ENCODE measurements around the gene ZNF48.

The ZNF48 gene

DNA sequence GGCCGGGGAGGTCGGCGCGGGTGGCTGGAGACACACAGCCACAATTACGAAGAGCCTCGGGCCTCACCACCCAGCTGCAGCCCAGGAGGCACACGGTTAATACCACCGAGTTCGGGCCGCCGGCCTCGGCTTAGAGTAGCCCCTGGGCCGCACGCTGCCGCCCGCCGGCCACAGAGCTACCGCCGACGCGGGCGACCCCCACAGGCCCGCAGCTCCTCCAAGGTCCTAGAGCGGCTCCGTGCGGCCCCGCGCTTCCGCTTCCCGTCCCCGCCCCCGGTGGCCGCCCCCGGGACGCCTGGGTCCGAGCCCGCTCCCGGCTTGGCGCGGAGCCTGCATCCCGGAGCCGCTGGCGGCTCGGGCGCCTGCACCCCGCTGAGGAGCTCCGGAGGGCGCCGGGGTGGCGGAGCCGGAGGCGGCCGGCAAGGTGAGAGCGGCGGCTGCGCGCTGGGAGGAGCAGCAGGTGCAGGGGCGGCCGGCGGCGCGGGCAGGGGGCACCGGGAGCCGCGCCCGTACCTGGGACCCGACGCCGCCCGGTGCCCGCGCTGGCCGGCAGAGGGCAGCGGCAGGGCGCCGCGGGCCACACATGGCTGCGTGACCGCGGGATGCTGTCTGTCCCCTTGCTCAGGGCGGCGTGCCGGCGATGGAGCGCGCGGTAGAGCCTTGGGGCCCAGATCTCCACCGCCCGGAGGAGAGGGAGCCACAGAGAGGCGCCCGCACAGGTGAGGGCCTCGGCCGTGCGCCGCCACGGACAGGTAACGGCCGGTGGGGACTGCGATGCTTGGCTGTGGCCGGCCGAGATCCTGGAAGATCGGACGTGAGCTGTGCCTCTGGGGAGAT lies at the start of gene ZNF48:
ZNF48 (plus strand) TSS at position 266 of the 837 bp plus-strand sequence; CDS start at position 641, 375 bp downstream.
- peak; percentile 75 for ATAC-seq
- H3K27ac Mint-ChIP-seq: peak within 1 kb of the TSS; percentile 51 to 86
- H3K9me3 Mint-ChIP-seq: no peaks in the 10 kb centered on the region
- peak; percentile 66 to 68 for DNase-seq
- H3K27me3 Mint-ChIP-seq: no peaks in the 10 kb centered on the region
- H3K4me3 Mint-ChIP-seq: peak within 1 kb of the TSS; percentile 85 to 91
- peaks cover 54% of the 10 kb centered on the region for H3K4me1 Mint-ChIP-seq

DNA sequence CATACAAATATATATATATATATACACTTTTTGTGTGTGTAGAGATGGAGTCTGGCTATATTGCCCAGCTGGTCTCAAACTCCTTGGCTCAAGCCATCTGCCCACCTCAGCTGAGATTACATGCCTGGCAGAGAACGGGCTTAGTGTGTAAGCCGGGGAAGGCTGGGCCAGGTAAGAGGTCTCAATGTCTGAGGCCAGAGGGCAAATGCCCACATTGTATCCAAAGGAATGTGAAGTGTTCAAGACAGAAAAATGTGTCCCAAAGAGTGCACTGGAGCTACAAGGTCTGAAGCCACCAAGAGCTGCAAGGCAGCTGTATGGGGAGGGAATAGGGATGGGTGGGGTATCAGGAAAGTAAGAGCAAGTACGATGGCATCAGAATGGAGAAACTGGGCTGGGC lies 48.9 kb upstream of the ZNF48 start:
- no peaks in the 10 kb centered on the region for H3K27me3 Mint-ChIP-seq
- H3K4me1 Mint-ChIP-seq: peaks cover 24% of the 10 kb centered on the region
- ATAC-seq (no peak), DNase-seq (no peak)
- H3K27ac Mint-ChIP-seq: no peak overlapping the region
- no peaks in the 10 kb centered on the region for H3K9me3 Mint-ChIP-seq
- no peak overlapping the region for H3K4me3 Mint-ChIP-seq

DNA sequence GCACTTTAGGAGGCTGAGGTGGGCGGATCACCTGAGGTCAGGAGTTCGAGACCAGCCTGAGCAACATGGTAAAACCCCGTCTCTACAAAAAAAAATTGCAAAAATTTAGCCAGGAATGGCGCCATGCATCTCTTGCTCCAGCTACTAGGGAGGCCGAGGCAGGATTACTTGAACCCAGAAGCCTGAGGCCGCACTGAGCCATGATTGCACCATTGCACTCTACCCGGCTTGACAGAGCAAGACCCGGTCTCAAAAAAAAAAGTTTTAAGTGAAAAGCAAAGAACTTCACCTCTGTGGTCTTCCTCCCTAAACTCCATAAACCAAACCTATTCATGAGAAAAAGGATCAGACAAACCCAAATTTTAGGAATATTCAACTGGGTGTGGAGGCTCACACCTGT lies 47.1 kb upstream of the ZNF48 start:
- no peaks in the 10 kb centered on the region for H3K27me3 Mint-ChIP-seq
- DNase-seq: no peak
- H3K4me3 Mint-ChIP-seq: no peak overlapping the region
- ATAC-seq: no peak
- no peaks in the 10 kb centered on the region for H3K9me3 Mint-ChIP-seq
- H3K4me1 Mint-ChIP-seq: peaks cover 42% of the 10 kb centered on the region
- H3K27ac Mint-ChIP-seq: no peak overlapping the region

DNA sequence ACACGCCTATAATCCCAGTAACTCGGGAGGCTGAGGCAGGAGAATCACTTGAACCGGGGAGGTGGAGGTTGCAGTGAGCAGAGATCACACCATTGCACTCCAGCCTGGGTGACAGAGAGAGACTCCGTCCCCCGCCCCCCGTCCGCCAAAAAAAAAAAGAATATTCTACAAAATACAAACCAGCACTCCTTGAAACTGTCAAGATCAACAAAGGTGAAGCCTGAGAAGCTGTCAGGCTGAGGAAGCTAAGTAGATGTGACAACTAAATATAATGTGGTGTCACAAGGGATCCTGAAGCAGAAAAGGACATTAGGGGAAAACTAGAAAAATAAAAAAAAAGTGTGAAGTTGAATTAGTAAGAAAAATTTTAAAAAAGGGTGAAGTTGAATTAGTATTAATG lies 46.3 kb upstream of the ZNF48 start:
- ATAC-seq (no peak), DNase-seq (no peak)
- Mint-ChIP-seq H3K4me3 (no peak overlapping the region), H3K27me3 (no peaks in the 10 kb centered on the region), H3K4me1 (peaks cover 51% of the 10 kb centered on the region), H3K27ac (peak overlapping the region; percentile 33 to 60), H3K9me3 (no peaks in the 10 kb centered on the region)

DNA sequence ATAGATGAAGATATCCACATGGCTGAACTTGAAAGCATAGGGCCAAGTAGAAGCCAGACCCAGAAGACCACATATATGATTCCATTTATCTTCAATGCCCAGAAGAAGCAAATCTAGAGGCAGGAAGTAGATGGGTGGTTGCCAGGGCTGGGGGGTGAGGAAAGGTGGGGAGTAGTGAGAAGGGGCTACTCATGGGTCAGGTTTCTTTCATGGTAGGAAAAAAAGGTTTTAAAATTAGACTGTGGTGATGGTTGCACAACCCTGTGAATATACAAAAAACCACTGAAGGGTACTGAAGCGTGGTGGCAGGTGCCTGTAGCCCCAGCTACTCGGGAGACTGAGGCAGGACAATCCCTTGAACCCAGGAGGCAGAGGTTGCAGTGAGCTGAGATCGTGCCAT lies 45.5 kb upstream of the ZNF48 start:
- no peaks in the 10 kb centered on the region for H3K9me3 Mint-ChIP-seq
- DNase-seq (no peak), ATAC-seq (no peak)
- no peaks in the 10 kb centered on the region for H3K27me3 Mint-ChIP-seq
- peak overlapping the region; percentile 56 to 60 for H3K27ac Mint-ChIP-seq
- peak overlapping the region; percentile 16 to 42 for H3K4me3 Mint-ChIP-seq
- H3K4me1 Mint-ChIP-seq: peaks cover 58% of the 10 kb centered on the region

DNA sequence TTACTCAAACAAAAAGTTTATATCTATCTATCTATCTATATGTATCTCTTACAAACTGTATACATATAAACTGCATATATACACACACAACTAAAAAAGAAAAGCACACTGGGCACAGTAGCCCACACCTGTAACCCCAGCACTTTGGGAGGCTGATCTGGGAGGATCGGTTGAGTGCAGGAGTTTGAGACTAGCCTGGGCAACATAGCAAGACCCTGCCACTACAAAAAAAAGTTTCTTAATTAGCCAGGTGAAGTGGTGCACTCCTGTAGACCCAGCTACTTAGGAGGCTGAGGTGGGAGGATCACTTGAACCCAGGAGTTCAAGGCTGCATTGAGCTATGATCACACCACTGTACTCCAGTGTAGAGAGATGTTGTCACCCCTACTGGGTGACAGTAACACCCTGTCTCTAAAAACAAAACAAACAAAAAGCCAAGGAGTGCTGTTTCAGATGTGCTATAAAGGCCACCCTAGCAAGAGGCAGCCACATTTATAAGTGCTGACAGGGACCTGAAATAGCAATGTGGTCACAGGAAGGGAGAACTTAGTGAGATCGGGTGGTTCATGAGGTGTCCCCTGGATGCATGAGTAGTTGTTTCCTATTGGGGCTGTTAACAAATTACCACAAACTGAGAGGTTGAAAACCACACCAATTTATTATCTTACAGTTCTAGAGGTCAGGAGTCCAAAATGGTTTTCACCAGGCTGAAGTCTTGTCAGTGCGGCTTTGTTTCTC lies 44.9 kb upstream of the ZNF48 start:
- DNase-seq: peak; percentile 39 to 77
- ATAC-seq: peak; percentile 88
- peak overlapping the region; percentile 90 to 95 for H3K27ac Mint-ChIP-seq
- no peaks in the 10 kb centered on the region for H3K9me3 Mint-ChIP-seq
- H3K27me3 Mint-ChIP-seq: no peaks in the 10 kb centered on the region
- peaks cover 61% of the 10 kb centered on the region for H3K4me1 Mint-ChIP-seq
- peak overlapping the region; percentile 10 to 25 for H3K4me3 Mint-ChIP-seq

DNA sequence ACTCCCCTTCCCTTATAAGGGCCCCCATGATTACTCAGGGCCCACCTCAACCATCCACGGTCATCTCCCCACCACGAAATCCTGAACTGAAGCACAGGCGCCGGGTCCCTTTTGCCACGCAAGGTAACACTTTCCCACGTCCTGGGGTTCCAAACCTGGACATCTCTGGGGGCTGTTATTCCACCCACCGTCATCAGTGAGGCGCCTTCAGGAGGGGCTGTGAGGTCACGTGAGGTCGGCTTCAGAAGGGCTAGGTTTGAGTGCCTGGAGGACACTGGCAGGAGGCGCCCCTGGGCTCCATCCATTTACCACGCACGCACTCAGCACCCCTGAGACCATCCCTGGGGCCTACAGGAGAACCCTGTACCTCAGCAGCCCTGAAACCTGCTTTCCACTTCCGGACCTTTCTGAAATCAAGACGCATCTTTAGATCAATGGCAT lies 44.2 kb upstream of the ZNF48 start:
- DNase-seq (no peak), ATAC-seq (no peak)
- H3K4me3 Mint-ChIP-seq: peak overlapping the region; percentile 10 to 25
- no peaks in the 10 kb centered on the region for H3K9me3 Mint-ChIP-seq
- peaks cover 68% of the 10 kb centered on the region for H3K4me1 Mint-ChIP-seq
- H3K27ac Mint-ChIP-seq: peak overlapping the region; percentile 79 to 90
- H3K27me3 Mint-ChIP-seq: no peaks in the 10 kb centered on the region

DNA sequence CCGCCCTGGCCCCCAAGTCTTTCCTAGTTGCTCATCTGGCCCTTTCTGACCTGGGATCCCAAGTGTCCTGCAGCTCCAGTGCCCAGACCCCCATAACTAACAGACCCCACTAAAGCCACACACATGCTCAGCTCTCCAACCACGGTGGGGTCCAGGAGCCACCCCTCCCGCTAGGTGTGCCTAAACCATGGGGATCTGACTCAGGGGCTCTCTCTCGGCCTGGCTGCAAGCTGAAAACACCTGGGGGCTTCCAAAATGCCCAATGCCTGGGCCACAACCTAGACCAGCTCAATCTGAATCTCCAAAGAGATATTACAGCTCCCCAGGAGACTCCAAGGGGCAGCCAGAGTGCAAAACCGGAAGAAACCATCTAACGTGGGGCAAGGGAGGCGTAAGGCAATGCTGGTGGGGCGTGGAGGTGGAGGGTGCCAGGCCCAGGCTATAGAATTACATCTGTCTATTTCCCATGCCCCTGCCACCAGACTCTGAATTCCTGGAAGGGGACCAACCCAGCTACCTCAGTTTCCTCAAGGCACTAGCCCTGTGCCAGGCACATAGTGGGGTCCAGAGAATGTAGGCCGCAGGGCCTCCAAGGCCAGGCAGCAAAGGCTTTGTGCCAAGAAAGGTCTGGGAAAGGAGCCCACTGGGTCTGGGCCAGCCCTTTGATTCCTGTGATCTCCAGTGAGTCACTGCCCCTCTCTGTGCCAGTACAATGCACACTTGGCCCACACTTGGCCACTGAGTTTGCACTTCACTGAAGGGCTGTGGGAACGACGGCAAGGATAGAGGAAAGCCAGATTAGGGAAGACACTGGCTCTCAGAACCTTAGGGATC lies 43.4 kb upstream of the ZNF48 start:
- peak overlapping the region in 1 of 2 donors; percentile 47 for H3K27ac Mint-ChIP-seq
- DNase-seq (no peak), ATAC-seq (no peak)
- peaks cover 76% of the 10 kb centered on the region for H3K4me1 Mint-ChIP-seq
- H3K9me3 Mint-ChIP-seq: no peaks in the 10 kb centered on the region
- no peaks in the 10 kb centered on the region for H3K27me3 Mint-ChIP-seq
- peak overlapping the region in 1 of 2 donors; percentile 12 for H3K4me3 Mint-ChIP-seq

DNA sequence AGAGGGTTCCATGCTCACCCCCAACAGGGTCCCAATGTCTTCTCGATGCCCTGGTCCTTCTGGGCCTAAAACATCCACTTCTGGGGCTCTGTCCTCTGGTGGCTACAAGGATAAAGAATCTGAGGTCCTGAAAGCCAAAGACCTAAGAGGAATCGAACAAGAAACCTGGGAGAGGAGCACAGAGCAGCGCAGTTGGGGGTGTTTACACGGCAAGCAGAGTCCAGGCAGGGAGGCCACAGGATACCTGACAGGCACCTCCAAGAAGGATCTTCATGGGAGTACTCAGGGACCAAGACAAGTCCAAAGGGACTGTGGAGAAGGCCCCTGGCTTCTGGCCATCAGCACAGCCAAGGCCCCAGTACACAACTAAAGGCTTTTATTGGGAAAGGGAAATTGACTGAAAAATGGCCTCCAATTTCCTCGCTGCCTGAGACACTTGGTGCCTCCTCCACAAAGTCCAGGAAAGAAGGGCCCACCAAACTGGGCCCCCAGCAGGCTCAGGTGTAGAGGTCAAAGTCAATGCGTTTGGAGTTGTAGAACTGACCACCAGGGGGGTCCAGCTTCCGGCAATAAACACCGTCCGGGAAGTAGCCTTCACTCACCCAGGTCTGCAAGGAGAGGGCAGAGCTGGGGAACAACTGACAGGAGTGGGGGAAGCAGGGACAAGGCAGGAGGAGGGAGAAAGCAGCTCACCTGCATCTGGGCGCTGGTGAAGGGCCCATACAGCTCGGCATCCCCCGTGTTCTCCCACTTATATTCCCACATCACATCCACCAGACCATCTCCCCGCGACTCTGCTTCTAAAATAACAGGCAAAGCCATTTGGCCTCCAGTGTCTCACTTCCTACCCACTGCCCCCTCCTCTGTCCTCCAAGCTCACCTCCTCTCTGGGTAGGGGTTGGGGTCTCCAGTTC lies 42.5 kb upstream of the ZNF48 start:
- Mint-ChIP-seq H3K4me1 (peaks cover 82% of the 10 kb centered on the region), H3K27ac (no peak overlapping the region), H3K4me3 (no peak overlapping the region), H3K27me3 (no peaks in the 10 kb centered on the region), H3K9me3 (no peaks in the 10 kb centered on the region)
- no peak for ATAC-seq
- no peak for DNase-seq

DNA sequence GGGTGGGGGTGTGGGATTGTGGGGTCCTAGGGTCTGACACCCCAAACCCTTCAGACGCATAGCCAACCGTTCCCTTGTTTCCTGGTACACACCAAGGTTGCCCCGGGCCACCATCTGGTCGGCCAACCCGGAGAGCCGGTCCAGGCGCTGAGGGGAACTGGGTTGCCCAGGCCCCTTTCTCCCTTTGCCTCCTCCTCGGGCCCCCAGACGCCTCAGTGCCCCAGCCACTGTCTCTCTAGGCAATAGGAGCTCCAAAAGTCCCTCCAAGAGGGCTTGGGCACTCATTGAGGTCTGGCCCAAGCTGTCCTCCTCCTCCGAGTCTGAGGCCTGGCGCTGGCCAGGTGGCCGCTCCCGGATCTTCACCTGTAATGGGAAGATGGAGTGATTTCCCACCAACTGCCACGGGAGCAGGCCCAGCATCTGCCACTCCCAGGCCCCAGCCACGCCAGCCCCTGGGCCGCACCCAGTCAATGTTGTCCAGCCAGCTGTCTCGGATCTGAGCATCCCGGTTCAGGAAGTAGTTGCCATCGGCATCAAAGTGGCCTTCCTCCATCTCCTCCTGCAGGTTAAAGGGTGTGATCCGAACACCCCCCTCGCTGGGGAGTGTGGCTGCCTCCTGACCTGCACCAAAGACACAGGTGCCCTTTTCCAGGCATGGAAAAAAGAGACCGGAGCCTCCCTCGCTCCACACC lies 41.6 kb upstream of the ZNF48 start:
- no peak for DNase-seq
- no peak for ATAC-seq
- H3K27me3 Mint-ChIP-seq: no peaks in the 10 kb centered on the region
- peak overlapping the region; percentile 89 to 94 for H3K4me3 Mint-ChIP-seq
- H3K9me3 Mint-ChIP-seq: no peaks in the 10 kb centered on the region
- peak overlapping the region in 1 of 2 donors; percentile 86 for H3K27ac Mint-ChIP-seq
- peaks cover 82% of the 10 kb centered on the region for H3K4me1 Mint-ChIP-seq

DNA sequence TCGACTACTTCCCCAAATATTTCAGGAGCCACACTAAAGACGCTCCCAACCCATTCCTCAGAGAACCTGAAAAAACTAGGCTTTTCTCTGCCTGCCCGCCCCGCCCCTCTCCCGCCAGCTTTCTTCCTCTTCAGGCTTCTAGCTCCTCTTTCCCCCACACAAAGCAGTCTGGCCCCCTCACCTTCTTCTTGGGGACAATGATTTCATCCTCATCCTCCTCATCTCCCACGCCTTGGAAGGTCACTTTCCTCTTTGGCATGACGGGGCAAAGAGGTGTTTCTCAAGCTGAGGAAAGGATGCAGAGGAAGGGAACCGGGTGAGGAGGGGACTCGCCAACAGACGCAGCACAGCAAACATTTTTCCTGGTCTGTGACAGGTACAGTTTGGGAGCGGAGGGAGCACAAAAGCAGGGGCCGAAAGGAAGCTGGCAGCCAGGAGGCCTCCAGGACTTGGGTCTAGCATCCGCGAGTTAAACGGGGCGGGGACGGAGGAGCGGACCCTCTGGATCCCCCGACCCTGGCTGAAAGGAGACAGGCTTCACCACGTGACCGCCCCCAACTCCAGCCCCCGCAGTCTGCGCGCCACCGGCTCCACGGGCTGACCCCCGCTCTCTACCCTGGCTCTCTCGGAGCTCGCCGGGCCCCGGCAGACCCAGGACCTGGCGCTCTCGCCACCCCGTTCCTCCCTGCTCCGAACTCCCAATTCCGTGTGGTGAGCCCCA lies 40.6 kb upstream of the ZNF48 start:
- peak; percentile 41 for ATAC-seq

DNA sequence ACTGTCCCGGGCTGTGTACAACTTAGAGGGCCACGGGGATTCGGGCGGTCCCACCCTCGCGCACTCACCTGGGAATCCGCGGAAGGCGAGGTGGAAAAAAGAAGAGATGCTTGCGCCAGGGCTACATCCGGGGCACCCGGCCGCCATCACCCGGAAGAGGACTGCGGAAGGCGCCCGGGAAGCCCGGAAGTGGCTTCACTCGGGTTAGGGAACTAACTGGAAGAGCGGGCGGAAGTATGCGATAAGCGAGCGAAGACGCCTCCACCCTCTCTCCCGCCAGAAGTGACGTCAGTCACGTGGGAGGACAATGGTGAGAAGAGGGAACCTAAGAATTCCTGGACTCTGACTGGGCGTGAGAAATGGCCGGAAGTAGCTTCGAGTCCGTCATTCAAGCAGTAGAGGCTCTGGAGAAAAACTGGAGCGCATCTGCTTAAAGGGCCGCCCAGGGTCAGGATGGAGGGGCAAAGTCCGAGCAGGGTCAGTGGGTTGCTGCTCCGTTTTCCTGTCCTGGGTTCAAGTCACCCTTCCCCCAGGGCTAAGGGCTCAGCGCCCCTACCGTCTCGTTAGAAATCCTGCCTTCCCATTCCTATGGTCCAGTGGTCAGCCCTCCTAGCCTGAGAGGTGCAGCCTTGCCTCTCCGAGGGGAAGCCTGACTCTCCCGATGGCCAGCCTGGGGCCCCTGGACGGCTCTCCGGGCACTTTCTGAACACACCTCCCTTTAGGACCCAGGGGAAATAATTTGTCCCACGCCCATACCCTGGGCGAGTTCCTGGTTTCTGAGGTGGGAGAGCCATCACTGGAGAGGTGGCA lies 39.9 kb upstream of the ZNF48 start, which contains the start of gene CD2BP2:
CD2BP2 (minus strand) TSS at position 165 of the 810 bp plus-strand sequence. CDS start 627 bp downstream, outside the sequence.
- no peaks in the 10 kb centered on the region for H3K9me3 Mint-ChIP-seq
- H3K27ac Mint-ChIP-seq: peak within 1 kb of the TSS; percentile 93 to 99
- H3K4me1 Mint-ChIP-seq: peaks cover 68% of the 10 kb centered on the region
- peak; percentile 77 for ATAC-seq
- no peaks in the 10 kb centered on the region for H3K27me3 Mint-ChIP-seq
- peak within 1 kb of the TSS; percentile 89 to 94 for H3K4me3 Mint-ChIP-seq
- peak; percentile 71 to 86 for DNase-seq

More for the DNA sequence above, 40.6 kb upstream of the ZNF48 start:
- Mint-ChIP-seq H3K9me3 (no peaks in the 10 kb centered on the region), H3K4me3 (peak overlapping the region; percentile 89 to 94), H3K27ac (peak overlapping the region; percentile 93 to 99), H3K27me3 (no peaks in the 10 kb centered on the region), H3K4me1 (peaks cover 75% of the 10 kb centered on the region)
- DNase-seq: no peak

DNA sequence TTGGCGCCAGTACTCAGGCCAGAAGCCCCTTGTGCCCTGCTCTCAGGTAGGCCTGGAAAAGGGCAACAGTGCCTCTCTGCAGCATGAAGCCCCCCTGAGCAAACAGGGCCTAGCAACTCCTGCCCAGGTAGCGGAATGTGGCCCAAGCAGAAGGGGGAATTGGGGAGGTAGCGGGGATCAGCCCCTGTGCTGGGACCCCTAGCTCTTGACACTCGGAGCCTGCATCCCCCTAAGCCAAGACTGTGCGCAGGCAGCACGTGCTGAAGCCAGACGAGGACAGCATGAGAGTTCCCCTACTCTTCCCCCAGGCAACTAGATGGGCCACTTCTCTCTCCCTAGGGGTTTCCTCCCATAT lies 39.3 kb upstream of the ZNF48 start:
- ATAC-seq: no peak
- peak overlapping the region; percentile 89 to 94 for H3K4me3 Mint-ChIP-seq
- peak overlapping the region; percentile 92 to 99 for H3K27ac Mint-ChIP-seq
- peaks cover 62% of the 10 kb centered on the region for H3K4me1 Mint-ChIP-seq
- DNase-seq: no peak
- H3K9me3 Mint-ChIP-seq: no peaks in the 10 kb centered on the region
- H3K27me3 Mint-ChIP-seq: no peaks in the 10 kb centered on the region

Data from stimulated activated naive CD8-positive, alpha-beta T cell treated with anti-CD3 and anti-CD28 coated beads, Interleukin-15, amount 100 ng/mL, for 72 hours (primary cell).